ENCODE measurements around the gene MYRIP.
"Not testable (repeated sequence)": the region's sequence is repeated elsewhere in the genome, so short reads cannot be mapped to it uniquely, and the experiment has no call there.

Gene MYRIP

DNA sequence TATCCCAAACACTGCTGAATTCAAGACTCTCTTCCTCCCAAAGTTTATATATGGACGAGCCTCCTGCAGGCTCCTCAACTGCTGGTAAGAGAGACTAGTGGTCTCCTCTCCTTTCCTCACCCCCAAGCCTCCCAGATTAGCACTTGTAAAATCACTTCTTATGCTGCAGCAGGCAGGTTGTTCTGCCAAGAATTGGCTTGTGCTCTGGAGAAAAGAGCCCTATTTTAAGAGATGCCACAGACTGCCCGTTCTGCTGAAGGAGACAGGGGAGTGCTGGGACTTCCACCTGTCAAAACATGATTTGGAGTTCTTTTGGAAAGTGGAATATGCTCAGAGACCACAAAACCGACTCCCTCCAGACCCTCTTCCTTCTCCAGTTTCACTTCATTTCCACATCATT is 269.2 kb downstream of the MYRIP start:
- no peak for DNase-seq (ENCODE audit: low read depth in 4 of 4, low spot score in 1 of 4)

DNA sequence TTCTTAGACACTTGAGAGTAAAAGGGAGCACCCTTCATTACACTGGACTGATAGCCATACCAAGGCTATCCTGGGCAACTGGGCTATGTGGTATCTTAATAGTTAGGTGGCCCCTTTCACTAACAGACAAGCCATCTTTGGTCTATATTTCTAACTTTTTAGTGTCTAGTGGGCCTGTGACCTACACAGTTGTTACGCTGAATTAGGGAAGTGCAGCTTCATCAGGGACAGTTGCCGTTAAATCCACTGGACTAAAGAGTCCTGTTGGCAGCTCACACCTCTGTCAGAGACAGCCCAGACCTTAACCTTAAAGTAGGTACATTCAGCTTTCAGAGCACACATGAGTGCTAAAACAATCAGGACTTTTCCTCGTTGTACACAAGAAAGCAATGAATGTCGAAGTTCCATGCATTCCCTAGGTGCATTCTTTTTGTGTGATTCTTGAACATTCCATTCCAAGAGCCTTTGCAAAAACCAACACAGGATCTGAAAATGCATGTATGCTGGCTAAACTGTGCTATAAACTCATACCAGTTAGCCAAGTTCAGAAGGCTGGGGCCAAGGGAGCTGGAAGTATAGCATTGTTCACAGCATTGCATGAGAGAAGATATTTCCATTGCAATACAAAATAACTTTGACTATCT is 269.9 kb downstream of the MYRIP start:
- DNase-seq (ENCODE audit: low read depth in 4 of 4, low spot score in 1 of 4), result no peak

DNA sequence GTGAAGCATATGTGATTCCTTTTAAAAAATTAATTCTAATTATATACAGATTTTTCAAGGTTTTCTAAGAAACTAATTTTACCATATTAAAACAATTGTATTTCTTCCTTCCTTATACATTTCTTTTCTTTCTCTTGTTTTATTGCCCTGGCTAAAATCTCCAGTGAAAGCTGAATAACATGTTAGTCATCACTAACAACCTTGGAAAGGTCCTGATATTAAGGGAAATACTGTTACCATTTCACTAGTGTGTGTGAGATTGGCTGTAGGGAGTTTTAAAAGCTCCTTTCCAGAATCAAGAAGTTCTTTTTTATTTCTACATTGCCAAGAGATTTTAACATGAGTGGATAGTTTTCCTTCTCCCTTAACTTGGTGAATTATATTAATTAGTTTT is 270.4 kb downstream of the MYRIP start:
- no peak for DNase-seq (ENCODE audit: low read depth in 4 of 4, low spot score in 1 of 4)

- DNase-seq (ENCODE audit: low read depth in 4 of 4, low spot score in 1 of 4), result no peak
Measured at GRCh38 chr3:40083066-40083465, 273.7 kb downstream of the MYRIP start.

DNA sequence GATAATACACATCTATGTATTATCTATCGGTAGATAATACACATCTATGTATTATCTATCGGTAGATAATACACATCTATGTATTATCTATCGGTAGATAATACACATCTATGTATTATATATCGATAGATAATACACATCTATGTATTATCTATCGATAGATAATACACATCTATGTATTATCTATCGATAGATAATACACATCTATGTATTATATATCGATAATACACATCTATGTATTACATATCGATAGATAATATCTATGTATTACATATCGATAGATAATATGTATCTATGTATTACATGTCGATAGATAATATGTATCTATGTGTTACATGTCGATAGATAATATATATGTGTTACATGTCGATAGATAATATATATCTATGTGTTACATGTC is 275.0 kb downstream of the MYRIP start:
- DNase-seq (ENCODE audit: low read depth in 4 of 4, low spot score in 1 of 4), result not testable (repeated sequence)

- no peak for DNase-seq (ENCODE audit: low read depth in 4 of 4, low spot score in 1 of 4)
Measured at GRCh38 chr3:40086890-40087883, 277.8 kb downstream of the MYRIP start.

DNA sequence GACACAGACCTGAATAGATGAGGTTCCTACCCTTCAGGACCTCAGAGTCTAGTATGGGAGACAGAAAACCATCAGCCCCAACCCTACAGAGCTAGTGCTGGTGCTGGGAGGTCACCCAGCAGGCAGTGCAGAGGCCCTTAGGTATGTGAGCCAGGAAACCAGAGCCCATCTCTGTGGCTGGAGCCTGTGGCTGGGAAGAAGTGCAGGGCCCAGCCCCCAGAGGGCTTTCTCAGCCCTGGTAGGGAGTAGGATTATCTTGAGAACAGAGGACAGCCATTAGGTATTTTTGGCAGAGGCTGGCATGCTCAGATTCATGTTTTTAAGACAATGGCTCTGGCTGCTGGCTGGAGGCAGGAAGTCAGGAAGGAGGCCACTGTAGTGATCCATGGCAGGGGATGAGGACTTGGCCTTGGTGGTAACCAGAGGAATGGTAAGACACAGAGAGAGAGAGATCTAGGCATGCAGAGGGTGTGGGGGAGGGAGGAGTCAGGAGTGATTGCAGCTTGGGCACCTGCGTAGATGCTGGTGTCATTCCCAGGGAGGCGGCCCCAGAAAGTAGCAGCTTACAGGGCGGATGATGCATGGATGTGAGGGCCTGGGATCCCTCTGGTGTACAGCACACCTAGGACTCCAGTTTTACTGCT is 279.2 kb downstream of the MYRIP start:
- no peak for DNase-seq (ENCODE audit: low read depth in 4 of 4, low spot score in 1 of 4)

DNA sequence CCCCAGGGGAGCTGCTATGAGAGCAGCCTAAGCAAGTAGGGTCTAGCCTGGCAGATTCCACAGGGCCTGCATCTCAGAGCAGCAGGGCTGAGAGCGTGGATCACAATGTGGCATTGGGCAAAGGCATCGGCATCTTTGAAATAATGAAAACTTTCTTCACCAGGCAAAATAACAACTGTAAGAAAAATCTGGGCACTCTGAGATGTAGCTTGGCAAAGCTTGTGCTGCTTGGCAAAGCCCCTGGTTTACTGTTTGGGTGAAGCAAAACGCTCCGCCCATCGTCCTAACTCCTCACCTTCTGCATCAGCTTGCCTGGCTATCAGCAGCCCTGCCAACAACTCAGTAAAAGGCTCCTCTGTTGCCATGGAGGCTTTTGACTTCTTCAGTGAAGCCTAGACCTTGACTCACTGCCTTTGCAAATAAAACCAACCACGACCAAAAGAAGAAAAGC is 287.3 kb downstream of the MYRIP start:
- DNase-seq (ENCODE audit: low read depth in 4 of 4, low spot score in 1 of 4), result no peak

GRCh38 chr3:40097131-40098117 is 288.0 kb downstream of the MYRIP start:
- no peak for DNase-seq (ENCODE audit: low read depth in 4 of 4, low spot score in 1 of 4)

- DNase-seq (ENCODE audit: low read depth in 4 of 4, low spot score in 1 of 4), result no peak
Measured at GRCh38 chr3:40098261-40098759, 288.9 kb downstream of the MYRIP start.

- DNase-seq (ENCODE audit: low read depth in 4 of 4, low spot score in 1 of 4), result no peak
Measured at GRCh38 chr3:40099871-40100270, 290.5 kb downstream of the MYRIP start.

DNA sequence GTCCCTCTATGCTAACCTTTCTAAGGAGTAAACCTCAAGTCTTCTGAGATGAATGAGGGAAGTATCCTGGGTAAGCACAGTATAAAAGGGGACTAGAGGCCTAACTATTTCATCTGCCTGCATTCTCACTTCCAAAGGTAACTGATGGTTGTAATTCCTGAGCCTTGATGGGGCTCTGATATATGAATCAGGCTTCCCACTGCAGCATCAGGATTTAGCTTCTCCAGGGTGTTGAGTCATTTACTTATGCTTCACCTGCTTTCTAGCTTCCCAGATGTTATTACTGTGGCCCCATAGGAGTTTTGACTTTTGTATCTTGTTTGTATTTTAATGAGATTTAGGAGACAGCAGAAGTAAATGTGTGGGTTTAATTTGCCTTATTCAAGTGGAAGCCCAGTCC is 292.8 kb downstream of the MYRIP start:
- DNase-seq (ENCODE audit: low read depth in 4 of 4, low spot score in 1 of 4), result no peak

DNA sequence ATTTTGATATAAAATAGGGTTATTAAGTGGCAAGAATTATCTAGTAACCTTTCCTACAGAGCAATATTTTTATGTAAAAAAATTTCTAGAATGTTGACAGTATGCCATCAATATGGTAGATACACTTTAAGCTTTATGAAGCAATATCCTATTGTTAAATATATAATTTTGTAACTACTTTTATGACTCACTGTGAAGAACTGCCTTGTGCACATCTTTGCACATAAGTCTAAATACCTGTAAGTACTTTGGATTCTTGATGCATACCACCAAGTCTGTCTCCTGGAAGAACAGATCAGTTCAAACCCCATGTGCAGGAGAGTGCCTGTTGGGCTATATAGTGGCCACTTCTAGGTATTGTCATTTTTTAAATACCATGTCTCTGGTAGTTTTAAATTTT is 294.4 kb downstream of the MYRIP start:
- no peak for DNase-seq (ENCODE audit: low read depth in 4 of 4, low spot score in 1 of 4)

- DNase-seq (ENCODE audit: low read depth in 4 of 4, low spot score in 1 of 4), result no peak
Measured at GRCh38 chr3:40104441-40104840, 295.0 kb downstream of the MYRIP start.

DNA sequence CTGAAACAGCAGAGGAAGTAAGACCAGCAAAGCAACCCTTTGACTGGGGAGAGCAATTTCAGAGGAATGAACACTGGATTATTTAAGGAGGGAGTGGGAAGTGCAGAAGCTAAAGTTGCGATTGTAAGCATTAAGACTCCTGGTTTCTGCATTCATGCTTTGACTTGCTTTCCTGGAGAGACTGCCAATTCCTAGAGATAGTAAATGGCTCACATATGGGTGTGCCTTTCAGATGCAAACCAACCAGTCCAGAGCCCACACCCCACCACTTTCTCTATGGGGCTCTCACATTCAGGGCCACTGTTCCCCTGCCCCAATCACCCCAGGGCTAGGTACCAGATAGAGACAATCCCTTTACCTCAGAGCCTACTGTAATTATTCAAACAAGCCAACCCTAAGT is 299.2 kb downstream of the MYRIP start:
- DNase-seq (ENCODE audit: low read depth in 4 of 4, low spot score in 1 of 4), result no peak

- no peak for DNase-seq (ENCODE audit: low read depth in 4 of 4, low spot score in 1 of 4)
Measured at GRCh38 chr3:40109641-40110490, 300.5 kb downstream of the MYRIP start.

GRCh38 chr3:40116478-40117177 is 307.2 kb downstream of the MYRIP start:
- DNase-seq (ENCODE audit: low read depth in 4 of 4, low spot score in 1 of 4), result no peak

GRCh38 chr3:40118091-40118490 is 308.7 kb downstream of the MYRIP start:
- no peak for DNase-seq (ENCODE audit: low read depth in 4 of 4, low spot score in 1 of 4)

All from stimulated activated CD4-positive, alpha-beta T cell treated with anti-CD3 and anti-CD28 coated beads, Interleukin-1b, Interleukin-23, amount 100 ng/mL, for 24 hours (primary cell).